GM18508 (cell line): ENCODE data around the gene POLR2L.

Source experiments
- ATAC-seq: cut with Tn5 transposase; IDR thresholded peaks from one replicate; pipeline ENCODE4 v1.9.1; 2021; ENCODE audit warnings: moderate number of reproducible peaks; ENCODE audit not compliant: insufficient read depth, unreplicated experiment

POLR2L gene

DNA sequence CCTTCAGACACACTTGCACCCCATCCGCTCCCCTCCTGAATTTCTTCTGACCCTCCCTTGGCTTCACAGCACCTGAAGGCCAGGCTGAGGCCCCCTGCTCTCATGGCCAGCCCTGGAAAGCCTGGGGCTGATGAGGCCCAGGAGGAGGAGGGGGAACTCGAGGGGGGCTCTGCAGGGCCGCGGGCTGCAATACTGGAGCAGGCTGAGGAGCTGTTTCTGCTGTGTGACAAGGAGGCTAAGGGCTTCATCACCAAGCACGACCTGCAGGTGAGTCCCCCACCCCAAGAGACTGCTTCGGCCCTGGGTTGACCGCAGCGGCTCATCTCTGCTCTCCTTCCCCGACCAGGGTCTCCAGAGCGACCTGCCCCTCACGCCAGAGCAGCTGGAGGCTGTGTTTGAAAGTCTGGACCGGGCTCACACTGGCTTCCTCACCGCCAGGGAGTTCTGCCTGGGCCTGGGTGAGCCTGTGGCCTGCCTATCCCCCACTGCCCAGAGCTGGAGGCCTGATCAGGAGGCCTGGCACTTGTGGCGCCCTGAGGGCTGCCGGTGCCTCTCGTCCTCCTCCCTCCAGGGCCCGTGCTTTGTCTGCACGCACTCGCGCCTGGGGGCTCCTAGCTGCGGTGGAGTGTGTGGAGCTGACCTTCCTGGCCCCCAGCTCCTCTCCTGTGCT is 13.7 kb downstream of the POLR2L start:
- no peak for ATAC-seq

DNA sequence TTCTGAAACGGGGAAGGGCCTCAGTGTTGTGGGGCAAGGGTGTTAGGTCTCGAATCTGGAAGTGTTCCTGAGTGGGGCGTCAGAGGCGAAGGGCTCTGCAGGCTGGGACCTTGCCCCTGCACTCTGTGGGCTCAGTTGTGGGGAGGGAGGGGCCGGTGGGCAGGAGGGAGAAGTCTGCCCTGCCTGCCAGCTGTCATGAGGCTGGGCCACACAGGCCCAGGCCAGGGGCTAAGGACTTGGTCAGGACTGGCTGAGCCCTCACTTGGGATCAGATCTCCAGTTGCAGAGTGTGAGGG is 14.5 kb downstream of the POLR2L start, which contains the start of gene CRACR2B:
TSS of gene CRACR2B (plus strand) at position 23 of the 296 bp plus-strand sequence. CDS start 689 bp downstream, outside the sequence.
- no peak for ATAC-seq

GRCh38 chr11:827146-827896 is 15.0 kb downstream of the POLR2L start:
- no peak for ATAC-seq

DNA sequence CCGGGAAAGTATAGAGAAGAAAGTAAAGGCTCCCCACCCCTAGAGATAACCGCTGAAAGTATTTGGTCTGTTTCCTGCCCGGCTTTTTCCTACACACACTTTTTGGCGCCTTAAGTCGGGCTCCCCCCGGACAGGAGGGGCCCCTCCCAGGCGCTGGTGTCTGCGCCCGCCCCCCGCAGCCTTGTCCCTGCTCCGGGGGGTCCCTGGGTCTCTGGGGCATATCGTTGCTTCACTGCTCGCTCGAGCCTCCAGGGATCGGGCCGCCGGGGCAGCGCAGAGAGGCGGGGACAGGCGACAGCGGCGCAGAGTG is 15.5 kb downstream of the POLR2L start:
- ATAC-seq, result no peak

DNA sequence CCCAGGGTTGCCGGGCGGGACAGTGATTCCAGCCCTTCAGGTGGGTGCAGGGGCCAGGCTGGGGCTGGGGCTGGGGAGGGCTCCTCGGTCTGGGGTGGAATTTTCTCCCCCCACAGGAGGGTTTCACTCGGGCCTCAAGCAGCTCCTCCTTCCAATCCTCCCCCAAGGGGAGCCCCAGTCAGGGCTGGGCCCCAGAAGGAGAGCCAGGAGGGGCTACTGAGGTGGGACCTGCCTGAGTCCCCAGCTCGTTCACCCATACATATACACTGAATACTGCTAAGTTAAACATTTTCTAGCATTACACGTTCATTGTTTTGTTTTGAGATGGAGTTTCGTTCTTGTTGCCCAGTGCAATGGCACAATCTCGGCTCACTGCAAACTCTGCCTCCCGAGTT is 16.1 kb downstream of the POLR2L start:
- no peak for ATAC-seq

DNA sequence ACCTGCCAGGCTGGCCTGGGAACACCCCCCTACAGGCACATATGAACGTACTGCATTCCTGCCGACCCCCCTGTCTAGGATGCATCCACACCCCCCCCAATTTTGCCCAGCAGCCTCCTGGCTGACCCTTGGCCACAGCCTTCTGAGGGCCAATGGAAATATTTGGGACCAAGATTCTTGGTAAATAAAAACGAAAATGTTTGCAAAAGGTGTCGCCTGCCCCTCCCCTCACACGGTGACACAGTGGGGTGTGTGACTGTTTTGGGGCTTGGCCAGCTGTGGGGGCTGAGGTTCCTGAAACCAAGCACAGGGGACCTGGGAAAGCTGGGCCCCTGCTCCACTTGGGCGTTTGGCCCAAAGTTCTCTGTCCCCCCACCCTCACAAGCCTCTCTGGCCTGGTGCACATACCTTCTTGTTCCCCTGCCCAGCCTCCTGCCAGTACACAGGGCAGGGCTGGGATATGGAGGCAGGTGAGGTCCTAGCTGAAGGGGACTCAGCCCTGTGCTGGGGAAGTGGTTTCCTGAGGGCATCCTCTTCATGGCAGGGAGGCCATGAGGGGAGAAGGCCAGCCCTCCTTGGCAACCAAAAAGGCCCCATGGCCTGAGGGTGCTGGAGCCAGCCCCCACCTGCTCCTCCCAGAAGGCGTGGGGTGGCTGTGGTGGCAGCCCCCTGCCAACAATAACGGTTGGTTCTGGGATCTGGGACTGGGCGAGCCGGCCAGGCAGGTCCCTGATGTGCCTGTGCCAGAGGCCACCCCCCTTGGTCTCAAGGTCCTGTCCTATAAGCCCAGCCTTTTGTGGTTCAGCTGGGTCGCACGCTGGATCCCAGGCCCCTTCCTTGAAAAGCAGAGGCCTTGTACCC is 16.7 kb downstream of the POLR2L start:
- ATAC-seq, result no peak

GRCh38 chr11:824942-825341 is 17.4 kb downstream of the POLR2L start:
- no peak for ATAC-seq

DNA sequence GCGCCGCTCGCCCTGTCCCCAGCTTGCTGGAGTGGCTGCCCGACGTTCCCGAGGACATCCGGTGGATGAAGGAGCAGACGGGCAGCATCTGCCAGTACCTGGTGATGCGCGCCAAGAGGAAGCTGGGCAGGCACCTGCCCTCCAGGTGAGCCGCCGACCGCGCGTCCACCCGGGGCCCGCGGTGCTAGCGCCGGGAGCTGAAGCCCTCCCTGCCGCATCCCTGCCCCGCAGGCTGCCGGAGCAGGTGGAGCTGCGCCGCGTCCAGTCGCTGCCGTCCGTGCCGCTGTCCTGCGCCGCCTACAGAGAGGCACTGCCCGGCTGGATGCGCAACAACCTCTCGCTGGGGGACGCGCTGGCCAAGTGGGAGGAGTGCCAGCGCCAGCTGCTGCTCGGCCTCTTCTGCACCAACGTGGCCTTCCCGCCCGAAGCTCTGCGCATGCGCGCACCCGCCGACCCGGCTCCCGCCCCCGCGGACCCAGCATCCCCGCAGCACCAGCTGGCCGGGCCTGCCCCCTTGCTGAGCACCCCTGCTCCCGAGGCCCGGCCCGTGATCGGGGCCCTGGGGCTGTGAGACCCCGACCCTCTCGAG is 17.9 kb downstream of the POLR2L start:
- ATAC-seq, result no peak

- no peak for ATAC-seq
These were observed 18.7 kb downstream of the POLR2L start for GRCh38 chr11:823441-824291.

- ATAC-seq, result no peak
These were observed 20.6 kb downstream of the POLR2L start for GRCh38 chr11:821512-822371.

- no peak for ATAC-seq
These were observed 21.4 kb downstream of the POLR2L start for GRCh38 chr11:820655-821511.

DNA sequence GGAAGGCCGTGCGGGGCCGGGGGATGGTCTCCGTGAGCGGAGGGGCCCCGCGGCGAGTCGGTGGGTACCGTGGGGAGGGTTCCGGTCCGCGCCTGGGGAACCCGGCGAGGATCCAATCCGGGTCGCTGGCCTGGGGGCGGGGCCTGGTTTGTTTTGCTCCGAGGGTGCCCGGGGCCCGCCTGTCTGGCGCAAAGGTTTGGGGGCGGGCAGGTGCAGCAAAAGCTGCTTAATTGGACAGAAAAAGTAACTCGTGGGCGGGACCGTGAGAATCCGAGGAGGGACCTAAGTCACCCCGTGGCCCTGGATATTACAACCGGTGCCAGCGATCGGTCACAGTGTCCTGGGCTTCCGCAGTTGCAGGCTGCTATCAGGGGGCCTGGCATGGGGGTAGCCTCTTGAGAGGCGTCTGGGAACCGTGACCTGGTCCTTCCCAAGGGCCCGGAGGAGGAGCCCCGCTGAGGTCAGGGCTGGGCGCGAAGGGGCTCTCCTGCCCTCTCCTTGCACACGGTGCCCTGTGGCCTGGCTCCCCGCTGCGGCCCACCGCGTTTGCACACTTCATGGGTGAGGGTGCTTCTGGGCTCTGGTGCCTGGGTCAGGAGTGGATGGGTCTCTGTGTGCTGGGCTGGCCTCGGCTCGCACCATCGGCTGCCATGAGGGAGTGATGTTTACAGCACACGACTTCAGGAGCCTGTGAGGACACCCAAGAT is 22.2 kb downstream of the POLR2L start:
- ATAC-seq, result no peak

DNA sequence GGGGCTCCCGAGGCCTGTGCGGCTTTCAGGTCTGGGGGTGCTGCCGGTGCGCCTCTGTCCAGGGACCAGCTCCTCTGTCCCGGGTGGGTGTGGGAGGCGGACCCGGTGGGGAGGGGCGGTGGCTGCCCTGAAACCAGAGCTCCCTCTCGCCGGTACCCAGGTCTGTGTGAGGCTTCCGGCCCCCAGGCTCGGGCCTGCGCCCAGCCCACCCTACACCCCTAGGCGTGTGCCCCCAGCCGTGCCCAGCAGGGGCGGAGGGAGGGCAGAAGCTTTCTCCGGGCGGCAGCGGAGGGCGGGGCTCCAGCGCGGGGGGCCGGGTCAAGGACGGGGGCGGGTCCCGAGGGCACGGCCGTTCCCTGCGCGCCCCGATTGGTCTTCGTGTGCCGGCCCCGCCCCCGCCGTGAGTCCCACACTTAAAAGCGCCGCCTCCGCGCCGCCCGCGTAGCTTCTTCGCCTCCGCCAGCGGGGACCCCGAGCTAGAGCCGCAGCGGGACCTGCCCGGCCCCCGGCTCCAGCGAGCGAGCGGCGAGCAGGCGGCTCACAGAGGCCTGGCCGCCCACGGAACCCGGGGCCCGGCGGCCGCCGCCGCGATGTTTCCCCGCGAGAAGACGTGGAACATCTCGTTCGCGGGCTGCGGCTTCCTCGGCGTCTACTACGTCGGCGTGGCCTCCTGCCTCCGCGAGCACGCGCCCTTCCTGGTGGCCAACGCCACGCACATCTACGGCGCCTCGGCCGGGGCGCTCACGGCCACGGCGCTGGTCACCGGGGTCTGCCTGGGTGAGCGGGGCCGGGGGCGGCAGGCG is 23.0 kb downstream of the POLR2L start:
- no peak for ATAC-seq

- no peak for ATAC-seq
These were observed 23.8 kb downstream of the POLR2L start, which contains the start of gene PNPLA2 for GRCh38 chr11:818396-819128. TSS of gene PNPLA2 (plus strand) at chr11:818914. CDS start at chr11:819719, 805 bp downstream.

- ATAC-seq, result no peak
These were observed 25.9 kb downstream of the POLR2L start for GRCh38 chr11:816433-816779.
